Measurements from ENCODE around the gene LDLRAD4. TPM values are rescaled to one million over a fixed set of nuclear protein-coding genes. Genes with fewer than 3 reads are reported as not detected.

The LDLRAD4 gene
- polyA plus RNA-seq, 1 donor, result 9.1 TPM

- Histone ChIP-seq H3K27me3 (ENCODE audit: control insufficient read depth, insufficient read depth, low read length) (no peaks in the 10 kb centered on the region), H3K9me3 (ENCODE audit: control insufficient read depth, low read depth, low read length) (no peaks in the 10 kb centered on the region), H3K36me3 (ENCODE audit: control insufficient read depth, insufficient read depth, low read length) (no peaks in the 10 kb centered on the region), H3K4me1 (ENCODE audit: control insufficient read depth, insufficient read depth, low read length) (no peaks in the 10 kb centered on the region), H3K4me3 (ENCODE audit: low read length) (no peak overlapping the region), H3K27ac (ENCODE audit: low read length) (no peak overlapping the region)
- no peak for DNase-seq
- no CpG with 5 or more reads among the region's 19 CpGs for WGBS (ENCODE audit: insufficient coverage, low lambda C conversion rate)
These were observed 403.5 kb downstream of the LDLRAD4 start for GRCh38 chr18:13621886-13622619.

DNA sequence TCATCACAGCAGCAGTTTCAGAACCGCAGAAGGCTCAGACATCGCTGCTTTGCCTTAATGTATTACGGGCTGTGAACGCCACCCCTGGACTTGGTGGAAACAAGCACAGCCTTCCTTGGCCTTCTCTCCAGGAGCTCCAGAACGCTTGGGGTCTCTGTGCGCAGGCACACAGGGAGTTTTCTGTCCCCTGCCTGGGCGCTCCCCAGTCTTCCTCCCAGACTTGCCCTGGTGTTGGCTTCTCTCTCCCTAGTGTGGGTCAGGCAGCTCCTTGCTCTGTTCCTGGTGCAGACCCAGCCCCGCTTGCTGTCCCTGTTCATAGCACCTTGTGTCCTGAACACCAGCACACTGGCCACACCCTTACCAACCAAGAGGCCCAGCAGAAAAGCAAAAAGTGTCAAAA is 404.2 kb downstream of the LDLRAD4 start:
- DNase-seq, result no peak
- Histone ChIP-seq H3K27ac (ENCODE audit: low read length) (no peak overlapping the region), H3K36me3 (ENCODE audit: control insufficient read depth, insufficient read depth, low read length) (no peaks in the 10 kb centered on the region), H3K4me3 (ENCODE audit: low read length) (no peak overlapping the region), H3K27me3 (ENCODE audit: control insufficient read depth, insufficient read depth, low read length) (no peaks in the 10 kb centered on the region), H3K4me1 (ENCODE audit: control insufficient read depth, insufficient read depth, low read length) (no peaks in the 10 kb centered on the region), H3K9me3 (ENCODE audit: control insufficient read depth, low read depth, low read length) (no peaks in the 10 kb centered on the region)
- WGBS (ENCODE audit: insufficient coverage, low lambda C conversion rate), result no CpG with 5 or more reads among the region's 8 CpGs

DNA sequence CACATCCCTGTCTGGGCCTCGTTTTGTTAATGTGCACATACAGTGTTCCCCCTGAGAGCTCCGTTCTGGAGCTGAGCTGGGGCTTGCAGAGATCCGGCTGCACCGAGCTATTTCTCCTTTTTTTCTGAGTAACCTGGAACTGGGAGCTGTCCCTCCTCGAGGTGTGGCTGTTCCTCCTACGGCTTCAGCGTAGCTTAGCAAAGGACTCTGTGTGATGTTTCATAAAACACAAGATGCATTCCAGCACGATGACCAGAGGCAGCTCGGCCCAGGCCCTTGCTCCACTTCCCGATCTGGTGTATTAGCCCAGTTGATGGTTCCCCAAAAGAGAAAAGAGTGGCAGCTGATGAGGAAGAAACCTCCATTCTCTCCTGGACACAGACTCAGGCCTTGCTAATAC is 404.8 kb downstream of the LDLRAD4 start:
- Histone ChIP-seq H3K4me1 (ENCODE audit: control insufficient read depth, insufficient read depth, low read length) (no peaks in the 10 kb centered on the region), H3K36me3 (ENCODE audit: control insufficient read depth, insufficient read depth, low read length) (no peaks in the 10 kb centered on the region), H3K4me3 (ENCODE audit: low read length) (no peak overlapping the region), H3K27me3 (ENCODE audit: control insufficient read depth, insufficient read depth, low read length) (no peaks in the 10 kb centered on the region), H3K27ac (ENCODE audit: low read length) (no peak overlapping the region), H3K9me3 (ENCODE audit: control insufficient read depth, low read depth, low read length) (no peaks in the 10 kb centered on the region)
- DNase-seq, result no peak
- WGBS (ENCODE audit: insufficient coverage, low lambda C conversion rate), result no CpG with 5 or more reads among the region's 10 CpGs

- WGBS (ENCODE audit: insufficient coverage, low lambda C conversion rate), result no CpG with 5 or more reads among the region's 13 CpGs
These were observed 405.3 kb downstream of the LDLRAD4 start for GRCh38 chr18:13623871-13624270.

DNA sequence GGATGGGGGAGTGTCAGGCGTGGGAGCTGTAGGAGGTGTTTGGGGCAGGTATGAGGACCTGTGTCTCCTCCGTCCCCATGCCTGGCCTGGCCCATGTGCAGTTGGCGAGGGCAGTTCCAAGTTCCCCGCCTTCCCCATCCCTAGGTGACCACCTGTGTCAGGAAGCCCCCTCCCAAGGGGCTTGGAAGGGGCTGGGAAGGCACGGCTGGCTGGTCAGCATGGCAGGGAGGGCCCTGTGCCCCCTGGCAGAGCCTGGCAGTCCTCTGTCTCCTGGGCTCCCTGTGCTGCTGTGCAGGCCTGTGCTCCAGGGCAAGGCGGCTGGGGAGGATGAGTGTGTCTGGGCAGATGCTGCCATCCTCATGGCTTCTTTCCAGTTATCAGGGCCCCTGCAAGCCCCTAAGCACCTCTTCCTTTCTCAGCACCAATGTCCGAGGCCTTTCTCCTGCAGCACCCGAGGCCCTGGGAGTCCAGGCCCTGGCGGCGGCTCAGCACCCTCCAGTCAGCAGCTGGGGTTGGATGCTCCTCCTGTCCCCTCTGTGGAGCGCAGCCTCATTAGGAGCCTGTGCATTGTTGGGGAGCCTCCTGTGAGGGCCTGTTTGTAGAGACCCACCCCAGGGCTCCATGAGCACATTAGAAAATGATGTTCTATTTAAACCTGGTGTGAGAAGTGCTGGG is 406.1 kb downstream of the LDLRAD4 start:
- H3K27me3 ChIP-seq (ENCODE audit: control insufficient read depth, insufficient read depth, low read length), result no peaks in the 10 kb centered on the region
- no CpG with 5 or more reads among the region's 11 CpGs for WGBS (ENCODE audit: insufficient coverage, low lambda C conversion rate)
- H3K4me3 ChIP-seq (ENCODE audit: low read length), result no peak overlapping the region
- no peaks in the 10 kb centered on the region for H3K36me3 ChIP-seq (ENCODE audit: control insufficient read depth, insufficient read depth, low read length)
- H3K27ac ChIP-seq (ENCODE audit: low read length), result no peak overlapping the region
- no peaks in the 10 kb centered on the region for H3K9me3 ChIP-seq (ENCODE audit: control insufficient read depth, low read depth, low read length)
- no peaks in the 10 kb centered on the region for H3K4me1 ChIP-seq (ENCODE audit: control insufficient read depth, insufficient read depth, low read length)
- no peak for DNase-seq

More at GRCh38 chr18:13623871-13624270, 405.3 kb downstream of the LDLRAD4 start:
- no peak overlapping the region for H3K4me3 ChIP-seq (ENCODE audit: low read length)
- no peak overlapping the region for H3K27ac ChIP-seq (ENCODE audit: low read length)
- H3K4me1 ChIP-seq (ENCODE audit: control insufficient read depth, insufficient read depth, low read length), result no peaks in the 10 kb centered on the region
- no peaks in the 10 kb centered on the region for H3K36me3 ChIP-seq (ENCODE audit: control insufficient read depth, insufficient read depth, low read length)
- no peaks in the 10 kb centered on the region for H3K9me3 ChIP-seq (ENCODE audit: control insufficient read depth, low read depth, low read length)
- DNase-seq, result no peak
- no peaks in the 10 kb centered on the region for H3K27me3 ChIP-seq (ENCODE audit: control insufficient read depth, insufficient read depth, low read length)

GRCh38 chr18:13625355-13625754 is 406.8 kb downstream of the LDLRAD4 start:
- WGBS (ENCODE audit: insufficient coverage, low lambda C conversion rate), result no CpG with 5 or more reads among the region's 10 CpGs
- Histone ChIP-seq H3K27me3 (ENCODE audit: control insufficient read depth, insufficient read depth, low read length) (no peaks in the 10 kb centered on the region), H3K9me3 (ENCODE audit: control insufficient read depth, low read depth, low read length) (no peaks in the 10 kb centered on the region), H3K4me1 (ENCODE audit: control insufficient read depth, insufficient read depth, low read length) (no peaks in the 10 kb centered on the region), H3K36me3 (ENCODE audit: control insufficient read depth, insufficient read depth, low read length) (no peaks in the 10 kb centered on the region), H3K4me3 (ENCODE audit: low read length) (no peak overlapping the region), H3K27ac (ENCODE audit: low read length) (no peak overlapping the region)
- DNase-seq, result no peak

DNA sequence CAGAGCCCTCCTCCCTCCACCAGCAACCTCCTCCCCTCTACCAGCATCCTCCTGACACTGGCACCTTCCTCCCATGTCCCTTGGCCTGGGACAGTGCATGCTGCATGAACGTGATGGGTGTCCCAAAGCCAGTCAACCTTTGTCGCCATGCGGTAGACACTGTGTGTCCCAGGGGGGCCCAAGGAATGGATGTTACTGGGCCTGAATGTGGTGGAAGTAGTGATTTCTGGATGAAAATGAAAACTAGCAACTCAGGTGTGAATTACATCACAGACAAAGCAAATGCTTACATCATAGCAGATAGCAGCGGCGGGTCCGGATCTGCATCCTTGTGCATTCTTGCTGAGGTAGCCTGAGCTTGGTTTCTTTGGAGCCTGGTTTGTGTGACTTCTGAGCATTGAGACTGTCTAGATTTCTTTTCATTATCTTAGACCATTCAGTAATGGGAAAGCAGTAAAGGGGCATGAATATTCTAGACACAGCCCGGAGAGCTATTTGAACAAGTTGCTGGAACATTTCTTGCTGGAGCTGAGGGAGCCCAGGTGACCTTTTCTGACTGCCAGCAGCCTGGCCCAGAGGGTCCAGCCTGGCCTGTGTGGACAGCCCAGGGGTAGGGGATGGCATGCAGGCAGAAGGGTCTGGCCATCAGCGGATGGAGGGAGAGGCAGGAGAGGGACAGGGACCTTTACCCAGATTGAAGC is 407.4 kb downstream of the LDLRAD4 start:
- Histone ChIP-seq H3K36me3 (ENCODE audit: control insufficient read depth, insufficient read depth, low read length) (no peaks in the 10 kb centered on the region), H3K4me3 (ENCODE audit: low read length) (no peak overlapping the region), H3K9me3 (ENCODE audit: control insufficient read depth, low read depth, low read length) (no peaks in the 10 kb centered on the region), H3K27ac (ENCODE audit: low read length) (no peak overlapping the region), H3K27me3 (ENCODE audit: control insufficient read depth, insufficient read depth, low read length) (no peaks in the 10 kb centered on the region), H3K4me1 (ENCODE audit: control insufficient read depth, insufficient read depth, low read length) (no peaks in the 10 kb centered on the region)
- WGBS (ENCODE audit: insufficient coverage, low lambda C conversion rate), result no CpG with 5 or more reads among the region's 8 CpGs
- DNase-seq, result no peak

DNA sequence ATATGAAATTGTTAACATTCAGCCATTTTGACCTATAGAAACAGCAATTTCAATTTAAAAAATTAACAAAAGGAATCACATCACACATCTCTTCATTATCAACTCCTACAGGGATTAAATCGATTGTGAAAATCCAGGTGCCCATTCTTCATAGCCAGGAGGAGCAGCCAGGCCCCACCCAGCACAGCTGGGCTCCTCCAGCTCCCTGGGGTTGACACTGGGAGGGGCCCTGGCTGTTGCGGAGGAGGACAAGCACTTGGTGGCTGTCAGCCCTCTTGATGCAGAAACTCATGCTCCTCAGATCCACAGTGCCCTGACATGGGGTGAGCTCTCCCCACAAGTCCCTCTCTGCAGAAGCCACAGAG is 408.0 kb downstream of the LDLRAD4 start:
- H3K27ac ChIP-seq (ENCODE audit: low read length), result no peak overlapping the region
- no peaks in the 10 kb centered on the region for H3K9me3 ChIP-seq (ENCODE audit: control insufficient read depth, low read depth, low read length)
- no peak for DNase-seq
- no peaks in the 10 kb centered on the region for H3K4me1 ChIP-seq (ENCODE audit: control insufficient read depth, insufficient read depth, low read length)
- no peaks in the 10 kb centered on the region for H3K27me3 ChIP-seq (ENCODE audit: control insufficient read depth, insufficient read depth, low read length)
- no peak overlapping the region for H3K4me3 ChIP-seq (ENCODE audit: low read length)
- no peaks in the 10 kb centered on the region for H3K36me3 ChIP-seq (ENCODE audit: control insufficient read depth, insufficient read depth, low read length)
- WGBS (ENCODE audit: insufficient coverage, low lambda C conversion rate), result no CpG with 5 or more reads among the region's 2 CpGs

DNA sequence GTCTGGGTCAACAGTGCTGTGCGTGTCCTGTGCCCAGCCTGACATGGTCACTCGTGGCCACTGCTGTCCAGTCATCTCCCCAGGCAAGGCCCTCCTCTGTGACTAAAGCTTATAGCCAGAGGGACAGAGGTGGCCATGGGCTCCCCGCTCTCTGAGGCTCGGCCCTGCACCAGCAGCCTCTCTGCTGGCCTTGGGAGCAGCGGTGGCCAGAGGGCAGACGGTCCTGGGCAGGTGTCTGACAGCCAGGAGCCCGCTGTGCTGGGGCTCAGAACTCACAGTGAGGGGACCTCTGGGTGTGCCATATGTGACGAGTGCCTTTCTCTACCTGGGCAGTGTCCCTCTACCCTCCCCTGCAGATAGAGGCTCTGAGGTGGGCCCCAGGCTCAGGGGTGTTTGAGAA is 409.1 kb downstream of the LDLRAD4 start:
- WGBS (ENCODE audit: insufficient coverage, low lambda C conversion rate), result no CpG with 5 or more reads among the region's 8 CpGs
- H3K27ac ChIP-seq (ENCODE audit: low read length), result no peak overlapping the region
- DNase-seq, result no peak
- no peaks in the 10 kb centered on the region for H3K4me1 ChIP-seq (ENCODE audit: control insufficient read depth, insufficient read depth, low read length)
- H3K4me3 ChIP-seq (ENCODE audit: low read length), result no peak overlapping the region
- no peaks in the 10 kb centered on the region for H3K27me3 ChIP-seq (ENCODE audit: control insufficient read depth, insufficient read depth, low read length)
- H3K36me3 ChIP-seq (ENCODE audit: control insufficient read depth, insufficient read depth, low read length), result no peaks in the 10 kb centered on the region
- peaks cover 4% of the 10 kb centered on the region for H3K9me3 ChIP-seq (ENCODE audit: control insufficient read depth, low read depth, low read length)

DNA sequence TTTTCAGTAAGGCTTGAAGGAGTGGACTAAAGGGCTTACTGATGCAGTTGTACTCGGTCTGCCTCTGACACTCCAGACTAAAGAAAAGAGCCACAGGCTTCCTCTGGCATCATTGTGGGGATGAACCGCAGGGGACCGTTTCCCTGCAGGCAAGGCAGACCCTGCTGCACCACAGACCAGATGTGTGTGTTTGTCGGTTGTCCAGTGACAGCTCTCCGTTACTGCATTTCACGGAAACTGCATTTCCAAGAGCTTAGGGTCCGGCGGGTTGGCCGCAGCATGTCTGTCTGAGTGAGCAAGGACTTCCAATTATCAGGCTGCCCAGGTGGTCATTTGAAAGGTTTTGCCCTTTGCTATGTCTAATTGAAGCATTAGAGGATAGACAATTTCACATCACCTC is 409.7 kb downstream of the LDLRAD4 start:
- H3K9me3 ChIP-seq (ENCODE audit: control insufficient read depth, low read depth, low read length), result peaks cover 4% of the 10 kb centered on the region
- no peak overlapping the region for H3K4me3 ChIP-seq (ENCODE audit: low read length)
- no peak overlapping the region for H3K27ac ChIP-seq (ENCODE audit: low read length)
- no CpG with 5 or more reads among the region's 9 CpGs for WGBS (ENCODE audit: insufficient coverage, low lambda C conversion rate)
- no peaks in the 10 kb centered on the region for H3K4me1 ChIP-seq (ENCODE audit: control insufficient read depth, insufficient read depth, low read length)
- no peaks in the 10 kb centered on the region for H3K27me3 ChIP-seq (ENCODE audit: control insufficient read depth, insufficient read depth, low read length)
- H3K36me3 ChIP-seq (ENCODE audit: control insufficient read depth, insufficient read depth, low read length), result no peaks in the 10 kb centered on the region
- DNase-seq, result no peak

Measured in large intestine (tissue), 3 donors.